C4-2B (cell line): ENCODE data around the gene CDCA7L.

Source experiments
- H3K27ac ChIP-seq: fragments of 450-650 bp; 2 replicates; pipeline ENCODE4 v1.5.1; 2017
- CTCF ChIP-seq: fragments of 450-650 bp; conservative IDR thresholded peaks from 2 replicates; pipeline ENCODE4 v1.5.1; 2017; ENCODE audit warnings: mild to moderate bottlenecking
- ZFX ChIP-seq: fragments of 450-650 bp; IDR thresholded peaks from 2 replicates; pipeline ENCODE4 v1.6.1; 2017

Gene CDCA7L

GRCh38 chr7:21867226-21867625 is 78.5 kb downstream of the CDCA7L start:
- no peak for TF ChIP-seq ZFX
- no peak for TF ChIP-seq CTCF
- H3K27ac ChIP-seq: no peak overlapping the region

- H3K27ac ChIP-seq: no peak overlapping the region
- TF ChIP-seq ZFX (no peak), CTCF (no peak)
Observed at GRCh38 chr7:21866731-21867130, 79.0 kb downstream of the CDCA7L start.

GRCh38 chr7:21865631-21866204 is 80.0 kb downstream of the CDCA7L start:
- peak overlapping the region; percentile 47; the same call in 1 of the 2 replicates for H3K27ac ChIP-seq

- no peak for TF ChIP-seq CTCF
- TF ChIP-seq ZFX: no peak
- no peak overlapping the region for H3K27ac ChIP-seq
Observed at GRCh38 chr7:21851559-21851967, 94.1 kb downstream of the CDCA7L start.
